PFSK-1 (cell line): ENCODE data around the gene RUNX2.

Experiments used
- FOXP2 ChIP-seq: optimal IDR thresholded peaks from 2 replicates; pipeline ENCODE3; 2011; ENCODE audit warnings: borderline replicate concordance, control low read depth, inconsistent platforms; ENCODE audit not compliant: insufficient read depth; ENCODE audit errors: extremely low read length, extremely low read depth
- POLR2AphosphoS5 ChIP-seq: IDR thresholded peaks from 2 replicates; pipeline ENCODE4 v1.6.1; 2012; ENCODE audit warnings: low read depth, mild to moderate bottlenecking, control low read depth, low read length, moderate library complexity
- REST ChIP-seq, 2 experiments: IDR thresholded peaks; 2 replicates each; pipeline versions ENCODE4 v1.6.1 to v1.8.0; 2011 to 2012; ENCODE audit warnings: low read depth in 2 of 2, low read length in 2 of 2, control low read depth in 1 of 2, inconsistent platforms in 1 of 2, mild to moderate bottlenecking in 1 of 2, moderate library complexity in 1 of 2; ENCODE audit not compliant: insufficient read depth in 1 of 2
- SIN3A ChIP-seq: IDR thresholded peaks from 2 replicates; pipeline ENCODE4 v1.6.1; 2012; ENCODE audit warnings: mild to moderate bottlenecking, low read length, moderate library complexity, borderline replicate concordance; ENCODE audit not compliant: insufficient read depth
- TAF1 ChIP-seq: IDR thresholded peaks from 2 replicates; pipeline ENCODE4 v1.6.1; 2012; ENCODE audit warnings: low read length, control low read depth, borderline replicate concordance; ENCODE audit not compliant: insufficient read depth

RUNX2 gene

GRCh38 chr6:45442716-45443115 is 114.6 kb downstream of the RUNX2 start:
- TF ChIP-seq FOXP2: no peak
- no peak for TF ChIP-seq REST (IDR thresholded peaks at IDR 0.05; ENCODE audit: insufficient read depth in 1 of 2, low read depth in 2 of 2, low read length in 2 of 2)
- no peak for TF ChIP-seq TAF1
- TF ChIP-seq SIN3A: no peak
- TF ChIP-seq POLR2AphosphoS5: no peak

- TF ChIP-seq FOXP2: no peak
- TF ChIP-seq POLR2AphosphoS5: no peak
- TF ChIP-seq SIN3A: no peak
- no peak for TF ChIP-seq TAF1
- TF ChIP-seq REST (IDR thresholded peaks at IDR 0.05; ENCODE audit: insufficient read depth in 1 of 2, low read depth in 2 of 2, low read length in 2 of 2): no peak
Observed at GRCh38 chr6:45445364-45445748, 117.2 kb downstream of the RUNX2 start.

GRCh38 chr6:45445749-45446549 is 117.8 kb downstream of the RUNX2 start:
- TF ChIP-seq REST (IDR thresholded peaks at IDR 0.05; ENCODE audit: insufficient read depth in 1 of 2, low read depth in 2 of 2, low read length in 2 of 2) (peak in 1 of 2 experiments; percentile 73; a peak in 3 of 4 replicates), FOXP2 (peak; percentile 97), SIN3A (peak; percentile 99), POLR2AphosphoS5 (no peak), TAF1 (peak; percentile 30; the same call in 1 of the 2 replicates)

- TF ChIP-seq TAF1: no peak
- TF ChIP-seq POLR2AphosphoS5: no peak
- no peak for TF ChIP-seq REST (IDR thresholded peaks at IDR 0.05; ENCODE audit: insufficient read depth in 1 of 2, low read depth in 2 of 2, low read length in 2 of 2)
- TF ChIP-seq FOXP2: no peak
- no peak for TF ChIP-seq SIN3A
Observed at GRCh38 chr6:45447005-45447404, 118.9 kb downstream of the RUNX2 start.

- TF ChIP-seq REST (IDR thresholded peaks at IDR 0.05; ENCODE audit: insufficient read depth in 1 of 2, low read depth in 2 of 2, low read length in 2 of 2): no peak
- TF ChIP-seq POLR2AphosphoS5: no peak
- TF ChIP-seq FOXP2: no peak
- no peak for TF ChIP-seq SIN3A
- TF ChIP-seq TAF1: no peak
Observed at GRCh38 chr6:45447716-45448115, 119.6 kb downstream of the RUNX2 start.
